WTC11 (cell line): ENCODE measurements around the gene GALK2. TPM values are rescaled to one million over a fixed set of nuclear protein-coding genes. Genes with fewer than 3 reads are reported as not detected.

Source experiments
- ATAC-seq: fragments of 200-7000 bp; cut with Tn5 transposase; 2 replicates; pipeline ENCODE4 v1.10.0; 2021; ENCODE audit warnings: mild to moderate bottlenecking, moderate library complexity
- CTCF ChIA-PET: fragments of 300-600 bp; sonication (Branson Sonifier 250); formaldehyde crosslinking; loops from one replicate; lab custom pipeline; 2021; ENCODE audit warnings: antibody characterized with exemption; lab: Charles Lee
- POLR2A ChIA-PET: fragments of 350-600 bp; sonication (Branson Sonifier 250); formaldehyde crosslinking; loops from one replicate; lab custom pipeline; 2021; ENCODE audit warnings: antibody characterized with exemption; lab: Charles Lee
- DNase-seq: peaks from one replicate; pipeline ENCODE4 v3.0.0; 2021; ENCODE audit warnings: low spot score
- H3K27ac Mint-ChIP-seq: 2 replicates; pipeline ENCODE4 v1.8.0; 2021; ENCODE audit warnings: mixed read lengths
- H3K27me3 Mint-ChIP-seq: 2 replicates; pipeline ENCODE4 v1.8.0; 2021; ENCODE audit warnings: low read depth, mild to moderate bottlenecking, moderate library complexity, mixed read lengths
- H3K36me3 Mint-ChIP-seq: 2 replicates; pipeline ENCODE4 v1.8.0; 2021; ENCODE audit warnings: mixed read lengths
- H3K4me1 Mint-ChIP-seq: 2 replicates; pipeline ENCODE4 v1.8.0; 2022; ENCODE audit warnings: mixed read lengths
- H3K4me3 Mint-ChIP-seq: 2 replicates; pipeline ENCODE4 v1.8.0; 2021; ENCODE audit warnings: mild to moderate bottlenecking, moderate library complexity, mixed read lengths
- H3K9me3 Mint-ChIP-seq: 2 replicates; pipeline ENCODE4 v1.8.0; 2021; ENCODE audit warnings: mixed read lengths
- ELF4 ChIP-seq: sonication (generic); formaldehyde crosslinking; IDR thresholded peaks from 2 replicates; pipeline ENCODE4 v1.8.1; 2022; ENCODE audit warnings: low read depth, mild to moderate bottlenecking, moderate library complexity, missing genetic modification reagents
- GRHL2 ChIP-seq: fragments of 250-450 bp; sonication (Bioruptor Pico); IDR thresholded peaks from 2 replicates; pipeline ENCODE4 v1.8.0; 2022; ENCODE audit warnings: mild to moderate bottlenecking, moderate library complexity; ENCODE audit not compliant: insufficient replicate concordance, severe bottlenecking
- HMGXB4 ChIP-seq: sonication (generic); formaldehyde crosslinking; IDR thresholded peaks from 2 replicates; pipeline ENCODE4 v1.8.1; 2023; ENCODE audit warnings: mild to moderate bottlenecking, moderate library complexity, missing genetic modification reagents
- IRF2 ChIP-seq: sonication (generic); formaldehyde crosslinking; IDR thresholded peaks from 2 replicates; pipeline ENCODE4 v1.8.0; 2022; ENCODE audit warnings: low read depth, missing genetic modification reagents, borderline replicate concordance
- KAT7 ChIP-seq: sonication (generic); formaldehyde crosslinking; IDR thresholded peaks from 2 replicates; pipeline ENCODE4 v1.8.1; 2023; ENCODE audit warnings: missing genetic modification reagents, mild to moderate bottlenecking, borderline replicate concordance
- MLX ChIP-seq: sonication (generic); formaldehyde crosslinking; IDR thresholded peaks from 2 replicates; pipeline ENCODE4 v1.8.1; 2023; ENCODE audit warnings: mild to moderate bottlenecking, missing genetic modification reagents, moderate library complexity
- NFATC4 ChIP-seq: fragments of 250-450 bp; sonication (Bioruptor Pico); IDR thresholded peaks from 2 replicates; pipeline ENCODE4 v1.9.0; 2021; ENCODE audit warnings: mild to moderate bottlenecking
- NFE2L1 ChIP-seq: sonication (generic); formaldehyde crosslinking; IDR thresholded peaks from 2 replicates; pipeline ENCODE4 v1.8.1; 2023; ENCODE audit warnings: missing genetic modification reagents
- PREB ChIP-seq: sonication (generic); formaldehyde crosslinking; IDR thresholded peaks from 2 replicates; pipeline ENCODE4 v1.8.1; 2022; ENCODE audit warnings: mild to moderate bottlenecking, missing genetic modification reagents, moderate library complexity, borderline replicate concordance
- STAT6 ChIP-seq: sonication (generic); formaldehyde crosslinking; conservative IDR thresholded peaks from 2 replicates; pipeline ENCODE4 v1.8.1; 2023; ENCODE audit warnings: mild to moderate bottlenecking, low read depth, missing genetic modification reagents, moderate library complexity
- TEAD1 ChIP-seq: sonication (generic); formaldehyde crosslinking; IDR thresholded peaks from 2 replicates; pipeline ENCODE4 v1.8.0; 2022; ENCODE audit warnings: mild to moderate bottlenecking, missing genetic modification reagents
- TEAD4 ChIP-seq: sonication (generic); formaldehyde crosslinking; IDR thresholded peaks from 2 replicates; pipeline ENCODE4 v1.8.0; 2022; ENCODE audit warnings: mild to moderate bottlenecking, missing genetic modification reagents
- USF1 ChIP-seq: sonication (generic); formaldehyde crosslinking; IDR thresholded peaks from 2 replicates; pipeline ENCODE4 v1.8.0; 2022; ENCODE audit warnings: mild to moderate bottlenecking, missing genetic modification reagents
- USF2 ChIP-seq: sonication (generic); formaldehyde crosslinking; IDR thresholded peaks from 2 replicates; pipeline ENCODE4 v1.8.1; 2023; ENCODE audit warnings: mild to moderate bottlenecking, missing genetic modification reagents, moderate library complexity
- ZMAT4 ChIP-seq: fragments of 250-450 bp; sonication (Bioruptor Pico); IDR thresholded peaks from 2 replicates; pipeline ENCODE4 v1.9.0; 2021; ENCODE audit warnings: mild to moderate bottlenecking
- ZNF219 ChIP-seq: sonication (generic); formaldehyde crosslinking; IDR thresholded peaks from 2 replicates; pipeline ENCODE4 v1.8.0; 2023; ENCODE audit warnings: missing genetic modification reagents, mild to moderate bottlenecking, borderline replicate concordance
- ZNF232 ChIP-seq: sonication (generic); formaldehyde crosslinking; IDR thresholded peaks from 2 replicates; pipeline ENCODE4 v1.8.0; 2022; ENCODE audit warnings: mild to moderate bottlenecking, missing genetic modification reagents
- ZNF416 ChIP-seq: fragments of 250-450 bp; sonication (Bioruptor Pico); IDR thresholded peaks from 2 replicates; pipeline ENCODE4 v1.9.0; 2021; ENCODE audit warnings: mild to moderate bottlenecking, inconsistent platforms
- ZNF423 ChIP-seq: fragments of 250-450 bp; sonication (Bioruptor Pico); IDR thresholded peaks from 2 replicates; pipeline ENCODE4 v2.1.2; 2022; ENCODE audit warnings: mild to moderate bottlenecking, moderate library complexity
- ZNF671 ChIP-seq: fragments of 250-450 bp; sonication (Bioruptor Pico); IDR thresholded peaks from 2 replicates; pipeline ENCODE4 v1.8.0; 2021; ENCODE audit warnings: mild to moderate bottlenecking
- total RNA-seq: library from RNA; stranded (reverse); gene quantifications from 3 replicates; pipeline ENCODE4 v1.2.3, GENCODE V29; 2021

The GALK2 gene
- total RNA-seq, 1 experiment from 2014 or later: 16.9 TPM

GRCh38 chr15:49278751-49279150 is 108.7 kb downstream of the GALK2 start (continued):
- TF ChIP-seq ZMAT4 (no peak), STAT6 (CRISPR knock-in tag) (no peak)

GRCh38 chr15:49279521-49280456 is 109.7 kb downstream of the GALK2 start:
- no peak for ATAC-seq
- H3K27me3 Mint-ChIP-seq: no peaks in the 10 kb centered on the region
- TF ChIP-seq ZNF219 (CRISPR knock-in tag) (no peak), ZNF423 (no peak), TEAD1 (CRISPR knock-in tag) (no peak), ZNF416 (no peak), USF1 (CRISPR knock-in tag) (no peak), GRHL2 (CRISPR knock-in tag) (no peak), KAT7 (CRISPR knock-in tag) (no peak), MLX (CRISPR knock-in tag) (no peak), USF2 (CRISPR knock-in tag) (no peak), ZNF671 (CRISPR knock-in tag) (no peak), NFE2L1 (CRISPR knock-in tag) (no peak), TEAD4 (no peak), ELF4 (CRISPR knock-in tag) (no peak), IRF2 (CRISPR knock-in tag) (no peak), ZNF232 (CRISPR knock-in tag) (no peak), PREB (CRISPR knock-in tag) (no peak), HMGXB4 (CRISPR knock-in tag) (no peak), NFATC4 (CRISPR knock-in tag) (no peak)
- TF ChIP-seq, all 79 proteins: peak for 0
- DNase-seq: no peak
- Mint-ChIP-seq H3K36me3 (peaks cover 9% of the 10 kb centered on the region; the same call in 1 of the 2 replicates), H3K27ac (no peak overlapping the region), H3K4me1 (0 out of 2 replicates have a peak, but pooled peaks cover 5% of the 10 kb centered on the region), H3K9me3 (no peaks in the 10 kb centered on the region), H3K4me3 (no peak overlapping the region)
- ChIA-PET CTCF (interaction anchor here (0.6 kb wide), 1 partner anchor 723 kb away, joined by 3 read pairs; no protein-coding TSS in a partner anchor), POLR2A (no interaction called here)
